Measurements from ENCODE around the gene S100G.

GRCh38 chrX:16662402-16662801 is 12.4 kb downstream of the S100G start:
- TF ChIP-seq CTCF (IDR thresholded peaks at IDR 0.05), result no peak
- no peak for TF ChIP-seq POLR2AphosphoS5 (IDR thresholded peaks at IDR 0.05)
- no peak for TF ChIP-seq EP300 (IDR thresholded peaks at IDR 0.05)

Data from stomach (tissue), 4 donors.